Sigmoid colon (tissue), 4 donors: ENCODE measurements around the gene KLF15.

Experiments
- EP300 ChIP-seq, 4 donors: sonication (generic); formaldehyde crosslinking; IDR thresholded peaks; one replicate each; pipeline ENCODE4 v1.6.1; 2017; ENCODE audit warnings: antibody characterized with exemption in 4 of 4
- TF ChIP-seq, protein P1 (sequence below), 4 experiments: fragments of 450-650 bp in 3 of 4; fragments of 200-600 bp in 1 of 4; IDR thresholded peaks; one replicate each; pipeline ENCODE4 v1.5.1; 2016 to 2019; ENCODE audit warnings: antibody characterized with exemption in 4 of 4, mild to moderate bottlenecking in 3 of 4, moderate library complexity in 2 of 4

DNA sequence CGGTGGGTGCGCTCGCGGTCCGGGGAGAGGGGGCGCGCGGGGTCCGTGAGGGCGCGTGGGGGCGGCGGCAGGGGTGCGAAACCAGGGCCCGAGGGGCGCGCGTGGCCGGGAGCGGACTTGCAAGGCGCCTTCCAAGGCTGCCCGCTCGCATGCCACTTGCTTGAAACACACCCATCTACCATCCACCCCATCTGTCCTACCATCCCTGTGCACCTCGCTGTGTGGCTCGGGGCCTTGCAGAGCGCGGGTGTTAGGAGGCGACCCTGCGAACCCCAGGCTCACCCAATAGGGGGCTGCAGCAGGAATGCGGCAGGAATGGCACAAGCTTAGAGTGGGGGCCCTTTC lies 37.7 kb upstream of the KLF15 start:
- TF ChIP-seq, protein P1, sequence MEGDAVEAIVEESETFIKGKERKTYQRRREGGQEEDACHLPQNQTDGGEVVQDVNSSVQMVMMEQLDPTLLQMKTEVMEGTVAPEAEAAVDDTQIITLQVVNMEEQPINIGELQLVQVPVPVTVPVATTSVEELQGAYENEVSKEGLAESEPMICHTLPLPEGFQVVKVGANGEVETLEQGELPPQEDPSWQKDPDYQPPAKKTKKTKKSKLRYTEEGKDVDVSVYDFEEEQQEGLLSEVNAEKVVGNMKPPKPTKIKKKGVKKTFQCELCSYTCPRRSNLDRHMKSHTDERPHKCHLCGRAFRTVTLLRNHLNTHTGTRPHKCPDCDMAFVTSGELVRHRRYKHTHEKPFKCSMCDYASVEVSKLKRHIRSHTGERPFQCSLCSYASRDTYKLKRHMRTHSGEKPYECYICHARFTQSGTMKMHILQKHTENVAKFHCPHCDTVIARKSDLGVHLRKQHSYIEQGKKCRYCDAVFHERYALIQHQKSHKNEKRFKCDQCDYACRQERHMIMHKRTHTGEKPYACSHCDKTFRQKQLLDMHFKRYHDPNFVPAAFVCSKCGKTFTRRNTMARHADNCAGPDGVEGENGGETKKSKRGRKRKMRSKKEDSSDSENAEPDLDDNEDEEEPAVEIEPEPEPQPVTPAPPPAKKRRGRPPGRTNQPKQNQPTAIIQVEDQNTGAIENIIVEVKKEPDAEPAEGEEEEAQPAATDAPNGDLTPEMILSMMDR (IDR thresholded peaks at IDR 0.05) = no peak
- TF ChIP-seq EP300 (IDR thresholded peaks at IDR 0.05) = no peak
